GM21528 (cell line): Measurements from ENCODE around the gene PDGFRB.

Source experiments
- ATAC-seq: cut with Tn5 transposase; IDR thresholded peaks from one replicate; pipeline ENCODE4 v1.9.1; 2021; ENCODE audit warnings: mild to moderate bottlenecking, moderate library complexity; ENCODE audit not compliant: unreplicated experiment, low FRiP score

PDGFRB gene

DNA sequence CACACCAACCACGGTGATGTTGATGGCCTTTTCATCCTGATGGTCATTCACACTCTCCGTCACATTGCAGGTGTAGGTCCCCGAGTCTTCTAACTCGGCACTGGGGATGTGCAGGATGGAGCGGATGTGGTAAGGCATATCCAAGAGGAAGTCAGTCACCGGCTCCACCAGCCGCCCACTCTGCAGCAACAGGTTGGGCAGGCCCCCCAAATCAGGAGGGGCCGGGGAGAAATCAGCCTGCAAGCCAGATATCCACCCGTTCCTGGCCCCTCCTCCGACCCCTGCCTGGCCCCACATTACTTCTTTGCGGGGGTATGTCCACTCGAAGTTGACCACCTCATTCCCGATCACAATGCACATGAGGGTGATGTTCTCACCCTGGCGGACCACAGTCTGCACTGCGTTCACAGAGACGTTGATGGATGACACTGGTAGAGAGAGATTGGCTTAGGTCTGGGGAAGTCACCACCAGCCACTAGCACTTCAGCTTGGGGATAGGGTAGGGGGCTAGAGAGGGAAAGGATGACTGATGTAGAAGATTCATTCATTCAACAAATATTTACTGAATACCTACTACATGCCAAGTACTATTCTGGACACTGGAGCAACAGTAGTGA lies 22.0 kb downstream of the PDGFRB start:
- no peak for ATAC-seq

DNA sequence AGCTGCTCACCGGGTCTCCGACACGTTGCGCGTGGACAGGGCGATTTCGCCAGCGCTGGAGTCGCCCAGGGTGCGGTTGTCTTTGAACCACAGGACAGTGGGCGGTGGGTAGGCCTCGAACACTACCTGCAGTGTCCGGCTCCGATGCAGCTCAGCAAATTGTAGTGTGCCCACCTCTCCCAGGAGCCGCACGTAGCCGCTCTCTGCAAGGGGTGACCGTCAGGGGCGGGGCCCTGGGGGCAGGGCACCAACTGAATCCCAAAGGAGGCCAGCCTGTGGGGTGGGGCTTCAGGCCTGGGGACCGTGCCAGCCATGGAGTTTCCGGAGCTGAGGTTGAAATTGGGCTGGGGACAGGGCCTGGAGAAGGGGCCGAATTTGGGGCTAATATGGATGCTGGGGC lies 22.9 kb downstream of the PDGFRB start:
- no peak for ATAC-seq

DNA sequence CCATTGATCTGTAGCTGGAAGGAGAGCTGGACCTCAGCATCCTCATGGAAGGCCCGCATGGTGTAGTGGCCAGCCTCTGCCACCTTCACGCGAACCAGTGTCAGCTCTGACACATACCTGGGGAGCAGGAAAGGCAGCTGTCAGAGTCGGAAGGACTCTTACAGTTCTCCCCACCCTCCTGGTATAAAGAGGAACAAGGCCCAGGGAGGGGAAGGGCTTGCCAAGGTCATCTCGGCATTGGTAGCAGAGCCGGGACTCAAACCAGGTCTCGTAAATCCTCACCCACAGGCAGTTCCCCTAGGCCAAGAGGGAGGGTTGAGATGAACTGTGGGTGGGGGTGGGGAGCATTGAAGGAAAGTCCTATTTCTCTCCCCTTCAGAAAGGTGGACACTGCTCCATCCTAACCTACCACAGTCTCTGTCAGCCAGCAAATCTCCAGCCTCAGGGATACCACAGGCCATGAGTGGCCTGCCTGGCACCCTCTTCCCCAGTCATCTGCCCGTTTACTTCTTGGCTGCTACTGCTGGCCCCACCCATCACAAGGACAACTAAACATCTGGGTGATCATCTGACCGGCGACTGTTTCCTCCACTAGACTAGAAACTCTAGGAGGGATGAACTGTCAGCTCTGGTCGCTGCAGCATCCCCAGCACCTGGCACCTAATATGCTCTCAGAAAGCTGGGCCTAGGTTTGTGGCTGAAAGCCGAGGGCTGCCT lies 23.5 kb downstream of the PDGFRB start:
- no peak for ATAC-seq

DNA sequence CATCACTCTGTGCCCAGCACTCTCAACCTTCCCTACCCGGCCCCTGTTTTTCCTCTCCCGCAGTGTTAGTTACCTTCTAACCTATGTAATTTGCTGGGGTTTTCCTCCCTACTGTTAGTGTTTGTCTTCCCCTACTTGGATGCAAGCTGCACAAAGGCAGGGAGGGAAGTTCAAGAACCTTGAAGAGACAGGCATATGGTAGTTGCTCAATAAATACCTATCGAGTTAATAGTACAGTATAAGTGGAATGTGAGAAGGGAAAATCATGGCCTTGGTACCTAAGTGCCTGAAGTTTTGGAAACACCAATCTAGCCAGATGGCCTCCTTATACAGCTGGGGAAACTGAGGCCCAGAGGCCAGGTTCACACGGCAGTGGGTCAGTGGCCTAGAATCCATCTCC lies 24.2 kb downstream of the PDGFRB start:
- ATAC-seq: no peak

DNA sequence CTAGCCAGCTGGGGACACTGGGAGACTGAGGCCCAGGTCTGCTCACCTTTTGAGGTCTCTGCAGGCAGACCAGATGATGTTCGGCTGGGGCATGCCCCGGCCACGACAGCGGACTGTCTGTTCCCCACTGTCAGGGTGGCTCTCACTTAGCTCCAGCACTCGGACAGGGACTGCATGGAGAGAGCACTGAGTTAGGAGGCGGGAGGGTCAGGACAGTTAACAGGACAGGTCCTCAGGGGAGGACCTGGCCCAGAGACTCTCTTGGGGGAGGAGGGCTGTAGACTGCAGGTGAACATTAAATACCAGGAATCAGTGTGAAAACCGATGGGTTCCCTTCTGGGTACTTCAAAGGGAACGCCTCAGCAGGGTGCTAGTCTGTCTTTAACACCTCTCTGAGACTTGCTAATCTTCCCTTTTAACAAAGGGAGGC lies 25.1 kb downstream of the PDGFRB start:
- ATAC-seq: no peak

DNA sequence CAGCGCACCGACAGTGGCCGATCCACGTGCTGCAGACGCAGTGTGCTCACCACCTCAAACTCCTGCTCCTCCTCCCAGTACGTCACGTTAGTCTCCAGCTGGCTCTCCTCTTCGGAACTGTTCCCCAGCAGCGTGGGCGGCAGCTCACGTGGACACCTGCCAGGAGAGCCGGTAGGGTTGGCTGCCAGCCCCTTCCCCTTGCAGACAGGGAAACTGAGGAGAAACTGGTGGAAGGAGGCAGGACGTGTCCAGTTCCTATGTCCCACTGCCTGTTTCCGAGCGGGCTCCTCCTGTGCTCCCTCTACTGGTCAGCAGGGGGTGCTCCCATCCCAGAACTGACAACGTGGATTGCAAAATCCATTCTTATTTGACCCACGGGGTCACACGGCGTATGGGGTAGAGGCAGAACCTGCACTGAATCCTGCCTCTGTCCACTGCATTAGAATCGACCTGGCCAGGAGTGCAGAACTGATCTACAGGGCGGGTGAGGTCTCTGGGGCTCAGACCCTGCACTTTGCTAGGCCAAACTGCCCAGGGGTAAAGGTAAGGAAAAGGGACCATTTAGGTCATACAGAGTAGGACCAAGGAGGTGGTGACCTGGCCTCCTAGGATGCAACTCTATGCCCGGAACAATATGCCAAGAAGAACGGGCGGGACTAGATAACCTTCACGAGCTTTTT lies 25.7 kb downstream of the PDGFRB start:
- ATAC-seq: peak; percentile 63

DNA sequence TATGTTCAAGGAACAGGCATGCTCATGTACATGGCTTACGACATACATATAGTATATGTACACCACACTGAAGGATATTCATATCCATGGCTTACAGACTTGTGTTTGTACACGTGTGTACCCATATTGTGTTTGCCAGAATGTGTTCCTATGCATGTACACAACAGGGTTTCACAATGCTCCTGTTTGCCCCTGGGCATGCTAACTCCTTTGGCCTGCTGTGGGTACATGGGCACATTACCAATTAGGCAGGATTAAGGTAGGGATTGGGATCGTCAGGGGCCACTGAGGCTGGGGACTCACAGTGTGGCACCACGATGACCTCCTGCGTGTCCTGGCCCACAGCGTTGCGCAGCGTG lies 26.2 kb downstream of the PDGFRB start:
- ATAC-seq: no peak

DNA sequence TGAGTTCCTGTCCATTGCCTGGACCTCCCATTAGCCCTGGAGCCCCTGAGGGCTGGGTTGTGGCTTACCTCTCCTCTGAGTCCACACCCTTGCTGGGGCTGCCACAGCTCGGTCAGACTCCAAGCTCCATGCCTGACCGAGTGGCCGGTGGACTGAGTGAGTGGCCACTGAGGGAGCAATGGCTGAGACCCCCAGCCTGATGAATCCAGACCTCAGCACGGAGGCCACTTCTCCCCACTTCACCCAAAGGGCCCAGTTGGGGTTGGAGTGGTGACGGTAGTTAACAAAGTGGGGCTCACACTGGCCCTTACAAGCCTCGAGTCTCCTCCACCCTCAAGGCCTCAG lies 28.8 kb downstream of the PDGFRB start:
- no peak for ATAC-seq

DNA sequence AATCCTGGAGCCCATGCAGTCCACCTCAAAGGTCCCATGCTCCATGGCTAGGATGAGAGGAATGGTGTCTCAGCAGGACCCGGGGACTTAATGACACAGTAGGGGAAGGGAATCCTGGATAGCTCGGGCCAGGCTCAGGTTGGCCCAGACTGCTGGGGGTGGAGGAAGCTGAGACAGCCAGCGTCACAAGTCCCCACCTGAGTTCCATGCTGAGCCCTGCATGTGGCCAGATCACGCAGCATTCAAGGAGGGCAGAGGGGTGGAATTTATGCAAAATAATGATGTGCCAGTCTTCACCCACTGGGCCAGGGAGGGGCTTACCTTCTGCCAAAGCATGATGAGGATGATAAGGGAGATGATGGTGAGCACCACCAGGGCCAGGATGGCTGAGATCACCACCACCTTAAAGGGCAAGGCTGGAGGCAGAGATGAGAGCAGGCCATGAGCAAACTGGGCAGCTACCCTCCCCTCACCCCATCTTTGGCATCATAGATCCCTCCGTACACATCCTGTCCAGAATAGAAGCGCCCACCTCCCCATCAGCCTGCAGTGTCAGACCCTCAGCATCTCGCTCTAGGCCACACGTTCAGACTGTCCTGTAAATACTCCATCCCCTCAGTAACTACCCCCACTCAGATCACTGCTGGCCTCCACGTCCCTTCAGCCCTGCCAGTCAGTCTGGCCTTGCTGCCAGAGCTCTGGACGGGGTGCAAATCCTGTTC lies 29.3 kb downstream of the PDGFRB start:
- no peak for ATAC-seq

DNA sequence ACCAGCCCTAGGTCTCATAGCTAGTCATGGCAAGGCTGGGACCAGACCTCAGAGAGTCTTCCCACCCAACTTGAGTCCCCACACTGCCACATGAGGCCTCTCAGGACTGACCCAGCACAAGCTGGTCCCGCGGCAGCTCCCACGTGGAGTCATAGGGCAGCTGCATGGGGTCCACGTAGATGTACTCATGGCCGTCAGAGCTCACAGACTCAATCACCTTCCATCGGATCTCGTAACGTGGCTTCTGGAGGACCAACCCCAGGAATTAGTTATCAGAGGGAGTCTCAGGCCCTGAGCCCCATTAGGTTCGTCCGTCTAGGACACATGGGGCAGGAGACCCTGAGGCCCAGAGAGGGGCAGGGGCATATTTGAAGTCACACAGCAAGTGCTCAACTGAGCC lies 30.3 kb downstream of the PDGFRB start:
- ATAC-seq: no peak

DNA sequence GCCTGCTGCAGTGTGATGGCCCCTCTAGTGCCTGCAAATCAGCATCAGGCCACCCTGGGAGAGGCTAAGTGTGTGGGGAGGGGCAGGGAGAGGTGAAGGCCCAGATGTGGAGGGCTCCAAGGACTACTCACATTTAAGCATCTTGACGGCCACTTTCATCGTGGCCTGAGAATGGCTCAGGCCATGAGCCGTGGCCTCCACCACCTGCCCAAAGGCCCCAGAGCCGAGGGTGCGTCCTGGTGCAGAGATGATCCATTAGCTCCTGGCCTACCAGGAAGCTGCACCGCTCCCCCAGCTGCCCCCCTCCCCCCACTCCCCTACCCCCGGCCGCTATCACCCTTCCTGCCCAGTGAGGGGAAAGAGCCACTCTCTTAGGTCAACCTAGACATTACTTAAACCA lies 31.0 kb downstream of the PDGFRB start:
- no peak for ATAC-seq

DNA sequence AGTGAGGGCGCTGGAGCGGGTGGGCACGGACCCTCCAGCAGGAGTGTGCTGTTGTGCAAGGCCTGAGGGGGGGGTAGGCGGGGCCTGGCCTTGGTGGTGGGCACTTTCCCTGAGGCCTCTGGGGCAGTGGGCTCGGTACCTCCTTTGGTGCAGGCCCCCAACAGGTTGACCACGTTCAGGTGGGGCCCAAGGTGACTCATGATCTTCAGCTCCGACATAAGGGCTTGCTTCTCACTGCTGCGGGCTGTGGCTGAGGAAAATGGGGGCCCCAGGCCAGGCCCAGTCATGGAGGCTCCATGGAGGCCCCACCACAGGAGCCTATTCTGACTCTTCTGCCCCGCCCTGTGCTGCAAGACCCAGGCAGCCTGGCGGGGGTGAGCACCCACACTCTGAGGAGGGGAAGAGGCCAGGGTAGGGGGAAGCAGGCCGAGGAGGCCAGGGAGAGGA lies 31.5 kb downstream of the PDGFRB start:
- no peak for ATAC-seq

DNA sequence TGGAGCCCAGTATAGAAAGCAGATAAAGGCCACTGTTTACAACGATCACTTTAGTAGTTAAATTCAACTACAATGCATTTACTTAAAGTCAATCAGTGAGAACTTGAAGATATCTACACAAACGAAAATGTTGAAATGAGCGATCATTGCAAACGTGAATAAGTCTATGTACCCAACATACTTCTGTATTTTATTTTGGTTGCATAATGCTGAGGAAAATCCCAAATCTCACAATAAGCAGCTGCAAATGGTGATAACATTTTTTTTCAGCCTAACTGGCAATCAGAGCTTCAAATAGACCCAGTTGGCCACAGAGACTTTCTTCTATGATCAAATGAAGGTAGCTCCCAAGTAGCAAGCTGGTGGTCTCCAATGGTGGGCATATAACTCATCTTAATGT lies 32.1 kb downstream of the PDGFRB start:
- no peak for ATAC-seq

DNA sequence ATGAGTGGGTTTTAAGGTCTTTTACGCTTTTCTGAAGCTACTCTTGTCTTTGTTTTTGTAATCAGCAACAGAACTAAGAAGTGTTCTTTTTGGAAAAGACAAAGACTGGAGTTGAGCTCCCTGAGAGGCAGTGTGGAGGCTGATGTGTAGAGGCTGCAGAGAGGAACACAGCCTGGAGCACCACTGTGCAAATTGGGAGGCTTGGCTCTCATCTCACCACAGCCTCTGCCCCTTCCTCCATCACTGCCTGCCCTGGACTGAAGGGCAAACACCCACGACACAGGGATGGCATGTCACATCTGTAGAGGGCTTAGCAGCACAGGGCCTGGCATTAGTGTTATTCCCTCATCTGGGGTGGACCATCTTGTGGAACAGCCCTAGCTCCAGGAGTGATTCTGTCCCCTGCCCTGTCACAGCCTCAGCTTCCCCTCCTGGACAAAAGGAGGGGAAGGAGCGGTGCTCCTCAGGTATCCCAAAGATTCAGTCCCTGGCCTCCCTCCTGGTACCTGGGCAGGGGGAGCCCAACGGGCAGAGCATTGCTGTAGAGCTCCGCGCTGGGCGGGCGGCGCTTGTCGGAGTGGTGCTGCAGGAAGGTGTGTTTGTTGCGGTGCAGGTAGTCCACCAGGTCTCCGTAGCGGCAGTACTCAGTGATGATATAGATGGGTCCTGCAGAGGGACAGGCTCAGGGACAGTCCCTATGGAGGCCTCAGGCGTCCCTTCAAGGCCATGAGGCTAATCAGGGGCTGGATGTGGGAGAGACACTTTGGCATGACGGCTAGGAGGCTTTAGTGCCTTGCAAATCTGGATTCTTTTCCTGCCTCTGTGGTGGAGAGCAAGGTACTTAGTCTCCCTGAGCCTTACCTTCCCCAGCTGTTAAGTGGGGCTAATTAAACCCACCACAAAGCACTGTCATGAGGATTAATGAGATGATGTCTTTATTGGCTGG lies 32.8 kb downstream of the PDGFRB start:
- no peak for ATAC-seq

DNA sequence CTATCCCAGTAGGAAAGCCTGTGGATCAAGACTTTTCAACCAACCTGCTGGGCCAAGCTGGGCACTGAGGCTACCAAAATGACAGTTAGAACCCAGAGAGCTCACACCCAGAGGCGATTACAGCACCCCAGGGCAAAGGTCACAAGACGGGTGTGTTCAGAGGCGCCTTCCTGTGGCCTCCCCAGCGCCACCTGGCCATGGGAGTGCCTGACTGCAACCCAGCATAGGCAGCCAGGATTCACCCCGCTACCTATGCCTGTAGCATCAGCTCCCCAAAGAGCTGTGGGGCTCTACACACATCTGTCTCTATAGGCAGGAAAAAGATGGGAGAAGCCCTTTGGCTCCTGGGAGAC lies 33.5 kb downstream of the PDGFRB start:
- no peak for ATAC-seq

DNA sequence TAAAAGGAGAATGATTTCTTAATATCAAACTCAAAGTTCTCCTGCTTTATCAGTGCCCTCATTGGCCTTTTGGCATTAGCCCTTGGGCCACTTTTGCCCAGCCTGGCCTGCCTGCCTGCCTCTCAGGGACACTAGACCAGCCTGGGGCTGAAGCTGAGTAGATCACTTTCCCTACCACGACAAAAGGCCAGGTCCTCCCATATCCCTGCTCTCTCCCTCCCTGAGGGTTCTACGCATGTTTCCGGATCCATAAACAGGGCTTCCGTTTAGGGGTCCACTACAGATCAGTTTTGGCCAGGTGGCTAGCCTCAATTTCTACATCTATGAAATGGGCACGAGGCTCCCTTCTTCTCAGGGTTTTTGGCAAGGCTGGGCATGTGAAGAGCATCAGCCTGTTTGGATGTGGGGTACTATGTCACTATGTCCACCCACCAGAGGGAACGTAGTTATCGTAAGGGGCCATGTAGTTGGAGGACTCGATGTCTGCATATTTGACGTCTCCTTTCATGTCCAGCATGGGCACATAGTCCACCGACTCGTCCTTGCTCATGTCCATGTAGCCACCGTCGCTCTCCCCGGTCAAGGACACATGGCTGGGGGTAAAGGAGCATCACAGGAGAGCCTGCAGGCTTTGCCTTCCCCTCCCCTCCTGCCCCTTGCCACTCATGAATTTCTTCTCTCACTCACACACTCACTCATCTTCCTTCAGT lies 34.0 kb downstream of the PDGFRB start:
- ATAC-seq: no peak

DNA sequence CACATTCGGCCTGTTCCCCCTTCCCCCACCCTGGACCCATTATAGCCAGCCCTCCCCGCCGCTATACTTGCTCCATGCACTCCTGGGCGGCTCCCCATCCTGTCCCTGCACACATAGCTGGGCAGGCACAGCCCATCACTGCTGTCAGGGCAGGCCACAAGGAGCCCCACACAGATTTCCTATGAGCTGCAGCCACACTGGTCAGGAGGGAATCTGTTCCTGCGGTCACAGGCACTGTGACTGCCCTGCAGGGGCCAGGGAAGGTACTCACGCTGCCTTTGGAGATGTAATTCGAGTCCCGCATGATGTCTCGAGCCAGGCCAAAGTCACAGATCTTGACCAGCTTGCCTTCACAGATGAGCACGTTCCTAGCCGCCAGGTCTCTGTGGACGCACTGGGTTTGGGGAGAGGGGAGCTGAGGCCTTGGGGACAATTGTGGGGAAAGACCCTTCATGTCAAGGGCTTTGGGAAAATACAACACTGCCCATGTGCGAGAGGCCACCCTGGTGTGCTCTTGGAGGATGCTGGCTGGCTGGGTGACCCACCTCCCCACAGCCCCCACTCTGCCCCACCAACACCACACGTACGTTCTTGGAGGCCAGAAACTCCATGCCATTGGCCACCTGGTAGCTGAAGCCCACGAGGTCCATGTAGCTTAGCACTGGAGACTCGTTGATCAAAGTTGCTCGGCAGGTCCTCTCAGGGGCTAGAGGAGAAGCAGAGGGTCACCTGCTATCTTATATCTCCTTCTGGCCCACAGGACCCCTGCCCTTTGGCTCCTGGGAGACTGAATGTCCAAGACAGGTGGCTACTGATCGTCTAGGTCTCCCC lies 34.8 kb downstream of the PDGFRB start:
- no peak for ATAC-seq

DNA sequence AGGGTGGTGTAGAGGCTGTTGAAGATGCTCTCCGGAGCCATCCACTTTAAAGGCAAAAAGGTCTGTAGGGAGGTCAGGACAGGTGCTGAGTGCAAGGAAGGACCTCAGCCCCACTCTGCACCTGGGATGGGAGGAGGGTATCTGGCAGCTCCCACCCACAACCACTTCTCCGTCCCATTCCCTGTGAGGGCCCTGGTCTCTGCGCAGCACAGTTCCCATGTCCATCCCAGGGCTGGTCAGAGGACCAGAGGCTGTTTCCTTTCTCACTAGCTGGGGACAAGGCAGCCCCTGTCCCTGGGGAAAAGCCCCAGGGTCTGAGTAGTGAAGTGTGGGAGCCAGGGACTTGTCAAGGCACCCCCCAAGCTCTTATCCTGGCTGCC lies 35.6 kb downstream of the PDGFRB start:
- no peak for ATAC-seq
